Measurements from ENCODE around the gene STX18.

STX18 gene

GRCh38 chr4:4396628-4397440, 145.0 kb downstream of the STX18 start:
- no peak overlapping the region for H3K4me3 ChIP-seq (ENCODE audit: low read depth, low read length)
- no peak for TF ChIP-seq CTCF (IDR thresholded peaks at IDR 0.05; ENCODE audit: control insufficient read depth, extremely low read depth, insufficient read depth)
- no peak for DNase-seq (ENCODE audit: low read depth)

GRCh38 chr4:4395849-4396627, 145.8 kb downstream of the STX18 start:
- no peak for DNase-seq (ENCODE audit: low read depth)
- TF ChIP-seq CTCF (IDR thresholded peaks at IDR 0.05; ENCODE audit: control insufficient read depth, extremely low read depth, insufficient read depth), result no peak
- H3K4me3 ChIP-seq (ENCODE audit: low read depth, low read length), result no peak overlapping the region

GRCh38 chr4:4395371-4395770, 146.5 kb downstream of the STX18 start:
- no peak for TF ChIP-seq CTCF (IDR thresholded peaks at IDR 0.05; ENCODE audit: control insufficient read depth, extremely low read depth, insufficient read depth)
- no peak for DNase-seq (ENCODE audit: low read depth)
- H3K4me3 ChIP-seq (ENCODE audit: low read depth, low read length), result no peak overlapping the region

GRCh38 chr4:4394644-4395043, 147.2 kb downstream of the STX18 start:
- DNase-seq (ENCODE audit: low read depth), result no peak
- TF ChIP-seq CTCF (IDR thresholded peaks at IDR 0.05; ENCODE audit: control insufficient read depth, extremely low read depth, insufficient read depth), result no peak
- no peak overlapping the region for H3K4me3 ChIP-seq (ENCODE audit: low read depth, low read length)

- DNase-seq (ENCODE audit: low read depth), result no peak
- no peak overlapping the region for H3K4me3 ChIP-seq (ENCODE audit: low read depth, low read length)
- no peak for TF ChIP-seq CTCF (IDR thresholded peaks at IDR 0.05; ENCODE audit: control insufficient read depth, extremely low read depth, insufficient read depth)
Observed at GRCh38 chr4:4392501-4393183, 149.2 kb downstream of the STX18 start.

GRCh38 chr4:4391866-4392265, 150.0 kb downstream of the STX18 start:
- no peak for DNase-seq (ENCODE audit: low read depth)
- no peak overlapping the region for H3K4me3 ChIP-seq (ENCODE audit: low read depth, low read length)
- no peak for TF ChIP-seq CTCF (IDR thresholded peaks at IDR 0.05; ENCODE audit: control insufficient read depth, extremely low read depth, insufficient read depth)
